GM23338 (cell line): ENCODE results near the gene ULK4. TPM values are rescaled to one million over a fixed set of nuclear protein-coding genes. Genes with fewer than 3 reads are reported as not detected.

ENCODE experiments used
- ATAC-seq: fragments of 200-7000 bp; cut with Tn5 transposase; 3 replicates; pipeline ENCODE4 v1.9.1; 2020
- DNase-seq: peaks from one replicate; pipeline ENCODE4 v3.0.0-alpha.2; 2015; ENCODE audit warnings: low spot score
- H2AFZ ChIP-seq: fragments of 200-600 bp; sonication (generic); 2 replicates; pipeline ENCODE4 v1.8.0; 2016; ENCODE audit warnings: antibody characterized with exemption, mild to moderate bottlenecking, moderate library complexity
- H3F3A ChIP-seq: fragments of 200-600 bp; sonication (generic); replicated peaks from 2 replicates; pipeline ENCODE4 v1.8.0; 2017; ENCODE audit warnings: antibody characterized with exemption, mixed run types, low read depth
- H3K27ac ChIP-seq: fragments of 200-600 bp; sonication (generic); 2 replicates; pipeline ENCODE4 v1.6.1; 2016; ENCODE audit warnings: low read depth
- H3K27me3 ChIP-seq: fragments of 200-600 bp; sonication (generic); 2 replicates; pipeline ENCODE4 v1.8.0; 2016; ENCODE audit warnings: mild to moderate bottlenecking, mixed run types, moderate library complexity; ENCODE audit not compliant: insufficient read depth
- H3K36me3 ChIP-seq: fragments of 200-600 bp; sonication (generic); 2 replicates; pipeline ENCODE4 v1.8.0; 2016; ENCODE audit warnings: mild to moderate bottlenecking; ENCODE audit not compliant: insufficient read depth
- H3K4me1 ChIP-seq: fragments of 200-600 bp; sonication (generic); 2 replicates; pipeline ENCODE4 v1.8.0; 2016; ENCODE audit warnings: mild to moderate bottlenecking, moderate library complexity; ENCODE audit not compliant: insufficient read depth
- H3K4me2 ChIP-seq: fragments of 200-600 bp; sonication (generic); 2 replicates; pipeline ENCODE4 v1.7.1; 2017; ENCODE audit warnings: mixed run types
- H3K4me3 ChIP-seq: fragments of 200-600 bp; sonication (generic); 2 replicates; pipeline ENCODE4 v1.6.1; 2016; ENCODE audit warnings: mixed run types
- H3K79me2 ChIP-seq: fragments of 200-600 bp; sonication (generic); replicated peaks from 2 replicates; pipeline ENCODE4 v1.8.0; 2017; ENCODE audit warnings: mild to moderate bottlenecking; ENCODE audit not compliant: insufficient read depth
- H3K9me2 ChIP-seq: fragments of 200-600 bp; sonication (generic); 2 replicates; pipeline ENCODE4 v1.8.0; 2017; ENCODE audit not compliant: insufficient read depth
- H4K20me1 ChIP-seq: fragments of 200-600 bp; sonication (generic); replicated peaks from 2 replicates; pipeline ENCODE4 v1.8.0; 2017; ENCODE audit warnings: mild to moderate bottlenecking; ENCODE audit not compliant: insufficient read depth
- H3K27ac Mint-ChIP-seq: 2 replicates; pipeline ENCODE4 v1.8.0; 2020; ENCODE audit warnings: inconsistent platforms, mild to moderate bottlenecking, moderate library complexity, mixed read lengths
- H3K27me3 Mint-ChIP-seq: 3 replicates; pipeline ENCODE4 v1.8.0; 2022; ENCODE audit warnings: low read depth, mild to moderate bottlenecking, moderate library complexity, mixed read lengths, inconsistent platforms; ENCODE audit not compliant: insufficient read depth, poor library complexity
- H3K36me3 Mint-ChIP-seq: 3 replicates; pipeline ENCODE4 v1.8.0; 2021; ENCODE audit warnings: low read depth, mild to moderate bottlenecking, inconsistent platforms, moderate library complexity, mixed read lengths
- H3K4me1 Mint-ChIP-seq: 3 replicates; pipeline ENCODE4 v1.8.0; 2020; ENCODE audit warnings: mild to moderate bottlenecking, inconsistent platforms, mixed read lengths
- H3K4me3 Mint-ChIP-seq: 3 replicates; pipeline ENCODE4 v1.8.0; 2021; ENCODE audit warnings: moderate library complexity, mild to moderate bottlenecking, inconsistent platforms, mixed read lengths
- H3K9me3 Mint-ChIP-seq: 3 replicates; pipeline ENCODE4 v1.8.0; 2020; ENCODE audit warnings: moderate library complexity, mild to moderate bottlenecking, inconsistent platforms, mixed read lengths
- CREB1 ChIP-seq: fragments of 250-450 bp; sonication (Bioruptor Pico); IDR thresholded peaks from 2 replicates; pipeline ENCODE4 v1.5.0; 2020; ENCODE audit warnings: low read depth, mild to moderate bottlenecking, moderate library complexity
- CTCF ChIP-seq, 2 experiments: fragments of 200-600 bp in 1 of 2; sonication (generic) in 1 of 2; conservative IDR thresholded peaks; 2 replicates each; pipeline versions ENCODE4 v1.5.1 to v1.6.1; 2016 to 2017; ENCODE audit warnings: antibody characterized with exemption in 2 of 2, low read depth in 2 of 2, mild to moderate bottlenecking in 2 of 2, moderate library complexity in 1 of 2
- ETS1 ChIP-seq: IDR thresholded peaks from 2 replicates; pipeline ENCODE4 v1.6.1; 2016; ENCODE audit warnings: antibody characterized with exemption
- EZH2 ChIP-seq: fragments of 200-600 bp; sonication (generic); IDR thresholded peaks from one replicate; pipeline ENCODE4 v1.8.0; 2017; ENCODE audit warnings: antibody characterized with exemption, mild to moderate bottlenecking, low read depth; ENCODE audit not compliant: unreplicated experiment
- EZH2phosphoT487 ChIP-seq: fragments of 200-600 bp; sonication (generic); IDR thresholded peaks from one replicate; pipeline ENCODE4 v1.8.1; 2018; ENCODE audit warnings: antibody characterized with exemption; ENCODE audit not compliant: unreplicated experiment
- JUNB ChIP-seq: IDR thresholded peaks from one replicate; pipeline ENCODE4 v1.6.1; 2016; ENCODE audit warnings: antibody characterized with exemption; ENCODE audit not compliant: unreplicated experiment
- NANOG ChIP-seq: IDR thresholded peaks from 2 replicates; pipeline ENCODE4 v1.6.1; 2016; ENCODE audit warnings: antibody characterized with exemption, borderline replicate concordance
- POLR2AphosphoS5 ChIP-seq: IDR thresholded peaks from 2 replicates; pipeline ENCODE4 v1.6.1; 2016; ENCODE audit warnings: antibody characterized with exemption, low read depth
- REST ChIP-seq: IDR thresholded peaks from one replicate; pipeline ENCODE4 v1.6.1; 2018; ENCODE audit warnings: antibody characterized with exemption; ENCODE audit not compliant: unreplicated experiment
- STAT1 ChIP-seq: IDR thresholded peaks from one replicate; pipeline ENCODE4 v1.6.1; 2016; ENCODE audit warnings: antibody characterized with exemption; ENCODE audit not compliant: unreplicated experiment
- ZNF114 ChIP-seq: fragments of 250-450 bp; sonication (Bioruptor Pico); IDR thresholded peaks from 2 replicates; pipeline ENCODE4 v1.5.0; 2020; ENCODE audit warnings: mild to moderate bottlenecking, moderate library complexity
- ZNF331 ChIP-seq: fragments of 250-450 bp; sonication (Bioruptor Pico); IDR thresholded peaks from 2 replicates; pipeline ENCODE4 v1.5.0; 2020; ENCODE audit warnings: low read depth, mild to moderate bottlenecking, moderate library complexity
- ZNF462 ChIP-seq: fragments of 250-450 bp; sonication (Bioruptor Pico); IDR thresholded peaks from 2 replicates; pipeline ENCODE4 v1.5.0; 2020; ENCODE audit warnings: mild to moderate bottlenecking, moderate library complexity
- polyA plus RNA-seq: library from polyadenylated mRNA; unstranded; fragments of >200 nt; fragmentation: Nextera tagmentation; extraction: Ambion mirVana; gene quantifications from 2 replicates; pipeline ENCODE4 v1.2.1, GENCODE V29; 2016
- total RNA-seq: library from RNA; depleted of rRNA; stranded (reverse); fragments of >200 nt; shearing (Covaris generic); gene quantifications from 2 replicates; pipeline ENCODE4 v1.2.3, GENCODE V29; 2014

ULK4 gene
- total and polyA plus RNA-seq, 2 experiments from 2014 or later, result 20.8 to 41.4 TPM

DNA sequence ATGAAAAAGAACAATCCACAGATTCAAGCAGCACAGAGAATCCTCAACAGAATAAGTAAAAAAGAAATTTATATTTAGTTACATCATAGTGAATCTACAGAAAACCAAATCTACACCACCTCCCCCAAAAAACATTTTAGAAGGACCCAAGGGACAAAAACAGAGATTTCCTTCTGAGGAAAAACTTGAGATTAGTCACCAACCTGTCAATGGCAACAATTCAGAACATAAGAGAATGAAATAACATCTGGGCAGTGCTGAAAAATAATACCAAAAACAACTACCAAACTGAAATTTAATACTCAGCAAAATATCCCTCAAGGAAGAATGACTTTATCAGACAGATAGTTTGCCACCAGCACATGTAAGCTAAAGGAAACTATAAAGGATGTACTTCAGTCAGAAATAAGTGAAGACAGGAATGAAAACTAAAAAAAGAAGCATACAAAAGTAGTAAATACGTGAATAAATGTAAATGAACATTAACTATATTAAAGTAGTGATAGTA lies 260.7 kb downstream of the ULK4 start:
- Histone ChIP-seq H4K20me1 (no peaks in the 10 kb centered on the region), H3K36me3 (no peaks in the 10 kb centered on the region), H3K4me2 (no peak overlapping the region), H3K4me3 (no peak overlapping the region), H3K27me3 (no peaks in the 10 kb centered on the region), H2AFZ (no peak overlapping the region), H3K9me2 (no peaks in the 10 kb centered on the region), H3K79me2 (no peaks in the 10 kb centered on the region), H3K27ac (no peak overlapping the region), H3K4me1 (no peaks in the 10 kb centered on the region), H3F3A (no peaks in the 10 kb centered on the region)
- no peak for DNase-seq
- peaks cover 16% of the 10 kb centered on the region for H3K36me3 Mint-ChIP-seq
- H3K4me1 Mint-ChIP-seq, result no peaks in the 10 kb centered on the region; the same call in 2 of the 3 replicates
- no peak for ATAC-seq
- H3K4me3 Mint-ChIP-seq, result no peak overlapping the region
- H3K9me3 Mint-ChIP-seq, result peaks cover 10% of the 10 kb centered on the region
- TF ChIP-seq ZNF114, result no peak
- no peak for TF ChIP-seq EZH2
- TF ChIP-seq ZNF331 (CRISPR knock-in tag), result no peak
- TF ChIP-seq EZH2phosphoT487, result no peak
- no peak for TF ChIP-seq CREB1 (CRISPR knock-in tag)
- no peak for TF ChIP-seq POLR2AphosphoS5
- TF ChIP-seq JUNB, result no peak
- no peak for TF ChIP-seq NANOG
- no peak for TF ChIP-seq ZNF462 (CRISPR knock-in tag)
- TF ChIP-seq REST, result no peak
- no peak for TF ChIP-seq CTCF (conservative IDR thresholded peaks at IDR 0.05; ENCODE audit: low read depth in 2 of 2)
- no peak for TF ChIP-seq ETS1
- no peak for TF ChIP-seq STAT1
- no peak overlapping the region for H3K27ac Mint-ChIP-seq
- H3K27me3 Mint-ChIP-seq, result no peaks in the 10 kb centered on the region
